Stomach (tissue), 8 donors: ENCODE data around the gene NBPF19. TPM values are rescaled to one million over a fixed set of nuclear protein-coding genes. Genes with fewer than 3 reads are reported as not detected.

Experiments
- polyA plus RNA-seq, 3 donors: library from polyadenylated mRNA; stranded (reverse); fragments of 200-250 nt; gene quantifications; one replicate each; pipeline ENCODE4 v1.2.3, GENCODE V29; 2013
- total RNA-seq, 5 donors: library from RNA; depleted of rRNA; stranded (reverse); fragments of >200 nt; gene quantifications; one replicate each; pipeline versions ENCODE4 v1.1.0 to v1.2.3, GENCODE V29; 2014 to 2016
- donor health status: healthy with polysubstance abuse.
- donor health status: Bipolar disorder and iron deficiency.
- donor health status: healthy.

NBPF19 gene
- total and polyA plus RNA-seq, 8 donors: 3.2 to 39.7 (median 14.8) TPM

Other genes with a start within 250 kb of the NBPF19 start
- gene PPIAL4C, start 108.8 kb downstream of the NBPF19 start, total RNA-seq: not detected
- under 1 TPM in 1 of 3 donors, not detected in 2; 0.43 TPM for gene PPIAL4C, start 108.8 kb downstream of the NBPF19 start, polyA plus RNA-seq